OCI-LY1 (cell line): ENCODE measurements around the gene IL21.

Source experiments
- H2AFZ ChIP-seq: fragments of 200-600 bp; sonication (generic), shearing (Covaris generic); 2 replicates; pipeline ENCODE4 v1.6.0; 2014; ENCODE audit warnings: antibody characterized with exemption, mild to moderate bottlenecking, low read length
- H3F3A ChIP-seq: fragments of 200-600 bp; sonication (generic), shearing (Covaris generic); 2 replicates; pipeline ENCODE4 v1.6.0; 2014; ENCODE audit warnings: mild to moderate bottlenecking, antibody characterized with exemption, low read length, moderate library complexity; ENCODE audit not compliant: insufficient read depth
- H3K27ac ChIP-seq: fragments of 200-600 bp; sonication (generic); 2 replicates; pipeline ENCODE4 v1.5.1; 2014; ENCODE audit warnings: low read length, mixed run types, mild to moderate bottlenecking, low read depth; ENCODE audit not compliant: poor library complexity, severe bottlenecking
- H3K27me3 ChIP-seq: fragments of 200-600 bp; sonication (generic); 2 replicates; pipeline ENCODE4 v1.6.0; 2014; ENCODE audit warnings: antibody characterized with exemption, mild to moderate bottlenecking, low read length, moderate library complexity; ENCODE audit not compliant: insufficient read depth
- H3K36me3 ChIP-seq: fragments of 200-600 bp; sonication (generic); 2 replicates; pipeline ENCODE4 v1.6.1; 2014; ENCODE audit warnings: mild to moderate bottlenecking, antibody characterized with exemption, low read length, moderate library complexity, mixed read lengths; ENCODE audit not compliant: insufficient read depth
- H3K4me1 ChIP-seq: fragments of 200-600 bp; sonication (generic); 2 replicates; pipeline ENCODE4 v1.5.1; 2014; ENCODE audit warnings: mild to moderate bottlenecking, low read length, moderate library complexity; ENCODE audit not compliant: insufficient read depth, severe bottlenecking
- H3K4me2 ChIP-seq: fragments of 200-600 bp; sonication (generic), shearing (Covaris generic); 2 replicates; pipeline ENCODE4 v1.6.1; 2014; ENCODE audit warnings: low read length
- H3K4me3 ChIP-seq: fragments of 200-600 bp; sonication (generic); 2 replicates; pipeline ENCODE4 v1.5.1; 2014; ENCODE audit warnings: low read length, low read depth, mild to moderate bottlenecking, mixed read lengths; ENCODE audit not compliant: poor library complexity, severe bottlenecking
- H3K79me2 ChIP-seq: fragments of 200-600 bp; shearing (Covaris generic); 2 replicates; pipeline ENCODE4 v1.6.1; 2016; ENCODE audit warnings: mixed run types, low read length, mixed read lengths; ENCODE audit not compliant: insufficient read depth
- H3K9ac ChIP-seq: fragments of 200-600 bp; sonication (generic), shearing (Covaris generic); 2 replicates; pipeline ENCODE4 v1.6.1; 2014; ENCODE audit warnings: mild to moderate bottlenecking, low read length, mixed read lengths
- H3K9me2 ChIP-seq: fragments of 200-600 bp; sonication (generic), shearing (Covaris generic); 2 replicates; pipeline ENCODE4 v1.6.1; 2014; ENCODE audit warnings: low read depth, mild to moderate bottlenecking, low read length, mixed read lengths
- H3K9me3 ChIP-seq: fragments of 200-600 bp; shearing (Covaris generic); 2 replicates; pipeline ENCODE4 v1.6.1; 2014; ENCODE audit warnings: low read length, mixed read lengths
- H4K20me1 ChIP-seq: fragments of 200-600 bp; sonication (generic), shearing (Covaris generic); 2 replicates; pipeline ENCODE4 v1.6.0; 2016; ENCODE audit warnings: mild to moderate bottlenecking, low read length; ENCODE audit not compliant: insufficient read depth
- EZH2 ChIP-seq: fragments of 200-600 bp; sonication (generic), shearing (Covaris generic); IDR thresholded peaks from 2 replicates; pipeline ENCODE4 v1.8.0; 2017; ENCODE audit warnings: borderline replicate concordance, mixed run types, mild to moderate bottlenecking, antibody characterized with exemption, low read length, moderate library complexity, mixed read lengths
- TF ChIP-seq, protein P1 (sequence below): fragments of 200-600 bp; sonication (generic), shearing (Covaris generic); IDR thresholded peaks from 2 replicates; pipeline ENCODE4 v1.5.1; 2017; ENCODE audit warnings: mild to moderate bottlenecking, antibody characterized with exemption, low read length, moderate library complexity, mixed read lengths

Gene IL21

DNA sequence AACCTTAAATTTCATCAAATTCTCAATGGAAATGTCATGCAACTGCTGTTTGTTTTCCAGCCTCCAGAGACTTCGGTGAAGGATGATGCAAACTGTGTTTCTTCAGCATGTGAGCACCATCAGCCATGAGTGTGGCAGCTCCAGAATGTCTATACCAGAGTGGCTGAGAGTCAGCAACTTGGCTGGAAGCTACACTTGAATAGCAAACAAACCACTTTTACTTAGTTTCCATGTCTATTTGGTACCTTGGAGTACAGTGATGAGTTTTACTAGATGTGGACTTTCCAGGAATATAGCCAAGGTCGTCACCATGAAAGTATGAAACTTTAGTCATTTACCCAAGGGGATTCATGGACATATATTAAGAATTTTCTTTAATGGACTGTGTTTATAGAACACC is 4.3 kb upstream of the IL21 start:
- no peaks in the 10 kb centered on the region for H3K4me1 ChIP-seq
- H3K36me3 ChIP-seq = no peaks in the 10 kb centered on the region
- no peak overlapping the region for H3K4me3 ChIP-seq
- TF ChIP-seq EZH2 = no peak
- TF ChIP-seq, protein P1, sequence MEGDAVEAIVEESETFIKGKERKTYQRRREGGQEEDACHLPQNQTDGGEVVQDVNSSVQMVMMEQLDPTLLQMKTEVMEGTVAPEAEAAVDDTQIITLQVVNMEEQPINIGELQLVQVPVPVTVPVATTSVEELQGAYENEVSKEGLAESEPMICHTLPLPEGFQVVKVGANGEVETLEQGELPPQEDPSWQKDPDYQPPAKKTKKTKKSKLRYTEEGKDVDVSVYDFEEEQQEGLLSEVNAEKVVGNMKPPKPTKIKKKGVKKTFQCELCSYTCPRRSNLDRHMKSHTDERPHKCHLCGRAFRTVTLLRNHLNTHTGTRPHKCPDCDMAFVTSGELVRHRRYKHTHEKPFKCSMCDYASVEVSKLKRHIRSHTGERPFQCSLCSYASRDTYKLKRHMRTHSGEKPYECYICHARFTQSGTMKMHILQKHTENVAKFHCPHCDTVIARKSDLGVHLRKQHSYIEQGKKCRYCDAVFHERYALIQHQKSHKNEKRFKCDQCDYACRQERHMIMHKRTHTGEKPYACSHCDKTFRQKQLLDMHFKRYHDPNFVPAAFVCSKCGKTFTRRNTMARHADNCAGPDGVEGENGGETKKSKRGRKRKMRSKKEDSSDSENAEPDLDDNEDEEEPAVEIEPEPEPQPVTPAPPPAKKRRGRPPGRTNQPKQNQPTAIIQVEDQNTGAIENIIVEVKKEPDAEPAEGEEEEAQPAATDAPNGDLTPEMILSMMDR = no peak
- H3K4me2 ChIP-seq = no peak overlapping the region
- H3K27me3 ChIP-seq = no peaks in the 10 kb centered on the region
- no peaks in the 10 kb centered on the region for H4K20me1 ChIP-seq
- H3K27ac ChIP-seq = no peak overlapping the region
- H3K9me3 ChIP-seq = no peaks in the 10 kb centered on the region
- no peaks in the 10 kb centered on the region for H3K79me2 ChIP-seq
- H3K9me2 ChIP-seq = no peaks in the 10 kb centered on the region
- no peaks in the 10 kb centered on the region for H3F3A ChIP-seq
- no peak overlapping the region for H2AFZ ChIP-seq
- no peak overlapping the region for H3K9ac ChIP-seq

DNA sequence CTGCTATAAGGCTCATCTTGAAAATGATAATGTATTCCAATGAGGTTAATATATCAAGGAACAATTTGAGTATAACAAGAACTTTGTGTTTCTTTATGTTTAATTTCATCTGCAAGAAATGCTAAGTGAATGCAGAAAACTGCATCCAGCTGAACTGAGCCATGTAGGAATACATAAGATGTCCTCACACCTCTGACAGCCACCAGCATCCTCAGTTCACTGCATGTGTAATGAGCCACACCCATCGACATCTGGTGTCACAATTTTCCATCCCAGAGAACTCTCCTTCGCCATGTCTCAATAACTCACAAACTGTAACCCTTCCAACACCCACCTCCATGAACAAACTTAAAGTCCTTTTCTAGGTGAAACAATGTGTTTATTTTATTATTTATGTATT is 3.3 kb upstream of the IL21 start:
- Histone ChIP-seq H3K9me3 (no peaks in the 10 kb centered on the region), H3K36me3 (no peaks in the 10 kb centered on the region), H3K9ac (no peak overlapping the region), H2AFZ (no peak overlapping the region), H3K79me2 (no peaks in the 10 kb centered on the region), H3K4me3 (no peak overlapping the region), H3K9me2 (no peaks in the 10 kb centered on the region), H3K4me2 (no peak overlapping the region), H3K27ac (no peak overlapping the region), H3K4me1 (no peaks in the 10 kb centered on the region), H4K20me1 (no peaks in the 10 kb centered on the region), H3K27me3 (no peaks in the 10 kb centered on the region), H3F3A (no peaks in the 10 kb centered on the region)
- TF ChIP-seq EZH2 = no peak
- TF ChIP-seq, protein P1 = no peak

DNA sequence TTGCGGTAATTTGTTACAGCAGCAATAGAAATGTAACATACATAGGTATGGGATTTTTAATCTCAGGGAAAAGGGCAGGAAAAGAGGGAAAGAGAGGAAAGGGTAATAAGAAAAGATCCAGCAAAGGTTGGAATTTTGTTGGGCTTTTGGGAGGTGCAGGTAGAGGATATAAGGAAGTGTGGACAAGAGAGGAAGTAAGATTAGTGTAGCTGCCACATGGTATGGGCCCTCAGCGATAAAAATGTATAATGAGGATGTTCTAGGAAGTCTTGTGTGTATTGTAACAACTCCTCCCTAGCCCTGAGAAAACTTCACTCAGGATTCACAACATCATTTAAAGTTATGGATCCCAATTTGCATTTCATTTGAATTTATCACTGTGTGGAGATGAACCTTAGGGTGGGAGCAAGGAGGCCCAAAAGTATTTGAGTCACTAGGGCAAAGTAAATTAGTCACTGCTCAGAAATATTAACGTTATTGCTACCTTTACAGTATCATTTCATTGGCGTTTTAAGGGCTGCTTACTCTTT is 2.8 kb upstream of the IL21 start:
- no peaks in the 10 kb centered on the region for H3K36me3 ChIP-seq
- H3K9me3 ChIP-seq = no peaks in the 10 kb centered on the region
- H3F3A ChIP-seq = no peaks in the 10 kb centered on the region
- no peaks in the 10 kb centered on the region for H4K20me1 ChIP-seq
- H3K79me2 ChIP-seq = no peaks in the 10 kb centered on the region
- H3K27me3 ChIP-seq = no peaks in the 10 kb centered on the region
- H3K27ac ChIP-seq = no peak overlapping the region
- no peak overlapping the region for H3K4me3 ChIP-seq
- H3K9me2 ChIP-seq = no peaks in the 10 kb centered on the region
- H3K4me1 ChIP-seq = no peaks in the 10 kb centered on the region
- no peak overlapping the region for H2AFZ ChIP-seq
- no peak overlapping the region for H3K9ac ChIP-seq
- no peak for TF ChIP-seq EZH2
- TF ChIP-seq, protein P1 = no peak
- no peak overlapping the region for H3K4me2 ChIP-seq
